GM10266 (cell line): ENCODE results near the gene STK32B.

Experiments
- DNase-seq: peaks from one replicate; pipeline ENCODE4 v3.0.0; 2012; ENCODE audit errors: extremely low spot score
- TF ChIP-seq, protein P1 (sequence below): IDR thresholded peaks from 2 replicates; pipeline ENCODE4 v1.5.1; 2012; ENCODE audit warnings: mild to moderate bottlenecking, low read depth; ENCODE audit not compliant: control insufficient read depth, insufficient read depth; ENCODE audit errors: missing control alignments

STK32B gene

DNA sequence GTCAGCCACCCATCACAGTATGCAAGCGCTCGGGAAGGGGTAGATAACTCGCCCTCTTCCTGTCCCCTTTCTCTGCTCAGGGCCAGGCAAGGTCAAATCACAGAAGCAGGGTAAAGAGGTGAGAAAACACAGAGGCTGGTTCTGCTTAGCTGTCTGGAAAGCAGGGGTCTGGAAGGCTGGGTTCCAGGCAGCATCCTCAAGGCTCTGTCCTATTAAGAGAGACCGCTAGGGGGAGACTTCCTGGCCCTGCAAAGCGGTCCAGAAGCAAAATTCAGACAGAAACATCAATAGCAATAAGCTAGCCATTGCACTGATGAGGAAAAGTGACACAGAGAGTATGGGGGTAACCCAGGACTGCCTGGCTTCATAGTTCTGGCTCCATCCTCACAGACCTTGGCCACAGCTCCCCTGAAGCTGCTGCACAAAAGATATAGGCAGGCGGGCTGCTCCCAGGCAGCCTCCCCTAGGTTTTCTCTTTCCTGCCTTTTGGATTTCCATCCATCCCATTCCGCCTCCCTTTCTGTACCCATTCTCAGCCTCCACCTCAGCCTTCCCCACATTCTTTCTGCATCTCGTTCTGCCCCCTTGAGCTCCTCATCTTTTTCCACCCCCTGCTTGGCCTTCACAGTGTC, 348.6 kb downstream of the STK32B start:
- peak; percentile 29 for DNase-seq
- TF ChIP-seq, protein P1, sequence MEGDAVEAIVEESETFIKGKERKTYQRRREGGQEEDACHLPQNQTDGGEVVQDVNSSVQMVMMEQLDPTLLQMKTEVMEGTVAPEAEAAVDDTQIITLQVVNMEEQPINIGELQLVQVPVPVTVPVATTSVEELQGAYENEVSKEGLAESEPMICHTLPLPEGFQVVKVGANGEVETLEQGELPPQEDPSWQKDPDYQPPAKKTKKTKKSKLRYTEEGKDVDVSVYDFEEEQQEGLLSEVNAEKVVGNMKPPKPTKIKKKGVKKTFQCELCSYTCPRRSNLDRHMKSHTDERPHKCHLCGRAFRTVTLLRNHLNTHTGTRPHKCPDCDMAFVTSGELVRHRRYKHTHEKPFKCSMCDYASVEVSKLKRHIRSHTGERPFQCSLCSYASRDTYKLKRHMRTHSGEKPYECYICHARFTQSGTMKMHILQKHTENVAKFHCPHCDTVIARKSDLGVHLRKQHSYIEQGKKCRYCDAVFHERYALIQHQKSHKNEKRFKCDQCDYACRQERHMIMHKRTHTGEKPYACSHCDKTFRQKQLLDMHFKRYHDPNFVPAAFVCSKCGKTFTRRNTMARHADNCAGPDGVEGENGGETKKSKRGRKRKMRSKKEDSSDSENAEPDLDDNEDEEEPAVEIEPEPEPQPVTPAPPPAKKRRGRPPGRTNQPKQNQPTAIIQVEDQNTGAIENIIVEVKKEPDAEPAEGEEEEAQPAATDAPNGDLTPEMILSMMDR: peak; percentile 42

DNA sequence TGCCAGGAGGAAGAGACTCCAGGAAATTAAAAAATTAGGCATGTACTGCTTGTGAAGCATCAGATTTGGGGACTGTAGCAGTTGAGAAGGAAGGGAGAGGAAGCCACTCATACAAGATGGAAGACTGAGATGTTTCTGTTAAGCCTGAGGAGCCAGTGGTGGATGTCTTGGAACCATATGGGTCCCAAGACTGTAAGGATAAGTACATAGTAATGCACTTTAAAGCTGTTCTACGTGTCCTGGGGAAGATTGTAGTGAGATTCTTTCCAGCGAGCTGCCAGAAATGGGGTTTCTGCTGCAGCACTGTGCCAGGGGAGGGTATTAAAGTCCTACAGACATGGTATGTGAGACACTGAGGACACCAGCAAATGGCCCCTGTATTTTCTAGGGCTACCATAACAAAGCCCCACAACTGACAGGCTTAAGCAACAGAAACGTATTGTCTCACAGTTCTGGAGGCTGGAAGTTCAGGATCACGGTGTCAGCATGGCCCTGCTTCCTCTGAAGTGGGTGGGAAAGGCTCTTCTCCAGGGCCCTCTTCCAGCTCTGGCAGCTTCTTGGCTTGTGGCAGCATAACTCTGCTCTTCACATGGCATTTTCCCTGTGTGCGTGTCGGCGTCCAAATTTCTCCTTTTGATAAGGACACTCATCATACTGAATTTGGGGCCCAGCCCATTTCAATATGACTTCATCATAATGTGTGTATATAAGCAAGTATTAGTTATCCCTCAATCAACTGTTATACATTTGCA, 352.6 kb downstream of the STK32B start:
- TF ChIP-seq, protein P1: no peak
- no peak for DNase-seq

DNA sequence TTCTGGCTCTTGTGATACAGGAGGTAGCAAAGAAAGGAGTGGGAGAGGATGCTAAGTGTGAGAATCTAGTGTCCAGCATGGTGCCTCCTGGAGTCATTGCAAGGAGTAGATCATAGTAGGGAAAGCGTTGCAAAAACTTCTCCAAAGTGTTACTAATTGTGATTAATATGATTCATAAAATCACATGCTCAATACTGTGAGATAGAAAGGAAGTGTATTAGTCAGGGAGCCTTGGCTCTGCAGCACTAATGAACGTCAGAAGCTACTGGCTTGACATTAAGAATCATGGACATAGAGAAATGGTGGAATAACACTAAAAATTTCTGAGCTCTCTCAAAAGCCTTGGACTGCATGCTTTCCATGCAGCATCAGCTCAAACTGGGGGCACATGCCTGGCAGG, 358.0 kb downstream of the STK32B start:
- TF ChIP-seq, protein P1: no peak
- no peak for DNase-seq

DNA sequence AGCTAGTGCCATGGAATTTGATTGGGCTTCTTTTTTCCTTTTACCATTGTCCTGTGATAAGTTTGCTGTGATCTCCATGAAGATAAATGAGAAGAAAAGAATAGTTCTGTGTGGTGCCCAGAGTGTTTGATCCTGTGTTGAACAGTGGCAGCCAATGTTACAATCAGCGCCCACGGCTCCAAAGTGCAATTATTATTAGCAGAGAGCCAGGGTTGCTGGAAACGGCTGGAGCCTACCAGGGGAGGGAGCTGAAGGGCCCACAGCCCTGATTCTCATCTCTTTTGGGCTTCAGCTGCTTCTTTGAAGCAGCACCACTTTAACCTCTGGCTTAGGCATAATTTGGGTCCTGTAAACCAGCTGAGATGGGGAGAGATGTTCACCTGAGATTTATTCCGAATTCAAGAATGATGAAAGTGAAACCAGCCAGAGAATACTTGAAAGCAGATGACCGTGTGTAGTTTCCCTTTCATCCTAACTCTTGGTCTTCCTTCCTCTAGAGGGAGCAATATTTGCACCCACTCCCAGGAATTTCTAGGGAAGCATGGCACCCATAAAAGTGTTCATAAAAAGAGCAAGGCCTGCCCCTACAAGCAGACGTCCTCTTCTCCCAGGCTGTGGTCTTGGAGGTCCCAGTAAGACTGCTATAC, 358.8 kb downstream of the STK32B start:
- TF ChIP-seq, protein P1: no peak
- DNase-seq: no peak

DNA sequence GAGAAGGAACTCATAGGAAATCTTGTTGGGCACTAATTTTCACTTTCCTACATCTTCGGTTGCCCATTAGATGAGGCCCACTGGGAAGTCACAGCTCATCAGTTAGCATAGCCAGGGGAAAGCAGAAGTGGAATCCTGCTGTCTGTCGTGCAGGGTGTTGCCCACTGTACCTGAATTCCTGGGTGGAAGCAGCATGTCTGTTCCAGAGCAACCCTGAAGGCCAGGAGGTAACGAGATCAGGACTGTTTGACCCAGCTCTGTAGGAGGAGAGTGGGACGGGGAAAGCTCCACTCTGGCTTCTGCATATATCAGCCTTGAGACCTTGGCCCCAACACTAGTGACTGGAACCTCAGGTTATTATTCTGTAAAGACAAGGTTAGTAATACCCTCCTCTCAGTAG, 361.0 kb downstream of the STK32B start:
- no peak for DNase-seq
- TF ChIP-seq, protein P1: no peak

DNA sequence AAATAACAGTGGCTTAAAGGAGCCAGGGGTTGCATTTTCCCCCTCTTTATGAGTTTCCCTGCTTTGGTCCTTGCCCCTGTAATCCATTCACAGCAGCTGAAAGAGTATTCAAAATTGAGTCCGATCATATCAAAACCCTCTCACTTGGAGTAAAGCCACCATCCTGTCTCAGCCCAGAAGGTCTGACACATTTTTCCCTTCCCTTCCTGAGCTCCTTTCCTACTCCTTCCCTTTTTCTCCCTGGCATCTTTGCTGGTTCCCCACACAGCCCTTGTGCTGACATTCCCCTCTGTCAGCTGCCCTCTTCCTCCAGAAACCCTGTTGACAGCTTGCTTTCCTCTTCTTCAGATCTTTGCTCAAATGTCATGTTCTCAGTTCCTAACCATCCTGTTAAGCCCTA, 361.5 kb downstream of the STK32B start:
- no peak for DNase-seq
- TF ChIP-seq, protein P1: no peak

DNA sequence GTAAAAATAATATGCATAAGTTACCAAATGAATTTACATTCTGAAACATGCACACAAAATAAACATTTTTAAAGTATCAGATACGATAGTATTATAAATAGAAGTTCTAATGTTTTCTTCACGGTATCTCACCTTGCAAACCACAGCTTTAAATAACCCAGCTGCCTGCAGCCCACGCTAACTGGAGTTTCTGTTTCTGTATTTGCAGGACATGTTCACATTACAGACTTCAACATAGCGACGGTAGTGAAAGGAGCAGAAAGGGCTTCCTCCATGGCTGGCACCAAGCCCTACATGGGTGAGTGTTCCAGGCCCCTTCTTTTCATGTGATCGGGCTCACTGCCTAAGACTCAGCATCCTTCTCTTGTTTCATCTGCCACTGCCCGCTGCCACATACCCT, 365.4 kb downstream of the STK32B start:
- TF ChIP-seq, protein P1: no peak

More for the DNA sequence above, 365.4 kb downstream of the STK32B start:
- no peak for DNase-seq
